ENCODE results near the gene KCNMA1.

DNA sequence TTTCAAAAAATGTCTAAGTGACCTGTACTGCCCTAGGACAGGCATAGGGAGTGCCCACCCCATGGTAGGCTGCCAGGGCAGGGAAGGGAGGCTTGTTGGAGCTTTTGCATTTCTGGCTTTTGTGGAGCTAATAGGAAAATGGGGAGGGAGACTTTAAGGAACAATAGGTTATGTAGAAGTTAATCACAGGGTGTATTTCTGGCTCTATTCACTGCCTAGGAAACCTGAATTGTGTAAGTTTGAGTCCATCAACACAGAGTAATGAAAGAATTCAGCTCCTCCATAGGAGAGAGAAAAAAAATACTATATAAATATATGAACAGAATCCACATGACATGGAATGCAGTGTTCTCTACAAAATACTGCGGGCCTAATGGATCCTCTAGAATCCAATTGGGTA, 661.5 kb downstream of the KCNMA1 start:
- TF ChIP-seq EP300 (conservative IDR thresholded peaks at IDR 0.05; ENCODE audit: poor library complexity, severe bottlenecking), result no peak
- TF ChIP-seq CTCF (IDR thresholded peaks at IDR 0.05; ENCODE audit: poor library complexity, severe bottlenecking), result no peak
- TF ChIP-seq EZH2 (IDR thresholded peaks at IDR 0.05; ENCODE audit: borderline replicate concordance, insufficient read depth, low read length, poor library complexity, severe bottlenecking), result no peak
- no peak for TF ChIP-seq REST (IDR thresholded peaks at IDR 0.05; ENCODE audit: borderline replicate concordance)
- no peak for TF ChIP-seq SMC3 (conservative IDR thresholded peaks at IDR 0.05; ENCODE audit: poor library complexity)
- no peak for TF ChIP-seq POLR2AphosphoS5 (IDR thresholded peaks at IDR 0.05)
- TF ChIP-seq RAD21 (conservative IDR thresholded peaks at IDR 0.05), result no peak
- TF ChIP-seq TAF1 (IDR thresholded peaks at IDR 0.05; ENCODE audit: low read depth), result no peak

Data from neural cell (in vitro differentiated cells).